DMS153 treated with DMSO at 0.1 percent for 48 hours (cell line): ENCODE data around the gene LPP.

Experiments used
- DNase-seq: peaks from one replicate; lab custom pipeline; 2025; ENCODE audit not compliant: unreplicated experiment; lab: John Stamatoyannopoulos, UW

LPP gene

GRCh38 chr3:188246905-188247304, 92.9 kb downstream of the LPP start:
- no peak for DNase-seq

GRCh38 chr3:188248036-188248561, 94.1 kb downstream of the LPP start:
- no peak for DNase-seq

- no peak for DNase-seq
Observed at GRCh38 chr3:188253123-188253793, 99.3 kb downstream of the LPP start.

- no peak for DNase-seq
Observed at GRCh38 chr3:188253800-188254452, 100.0 kb downstream of the LPP start.

GRCh38 chr3:188254520-188255070, 100.6 kb downstream of the LPP start:
- DNase-seq: no peak

GRCh38 chr3:188255190-188255589, 101.2 kb downstream of the LPP start:
- DNase-seq: no peak

- no peak for DNase-seq
Observed at GRCh38 chr3:188256758-188257157, 102.8 kb downstream of the LPP start.

- no peak for DNase-seq
Observed at GRCh38 chr3:188257384-188258026, 103.5 kb downstream of the LPP start.

- DNase-seq: no peak
Observed at GRCh38 chr3:188259191-188259590, 105.2 kb downstream of the LPP start.

GRCh38 chr3:188259596-188259995, 105.6 kb downstream of the LPP start:
- DNase-seq: no peak

- no peak for DNase-seq
Observed at GRCh38 chr3:188261011-188261410, 107.1 kb downstream of the LPP start.

- no peak for DNase-seq
Observed at GRCh38 chr3:188262488-188262887, 108.5 kb downstream of the LPP start.

GRCh38 chr3:188262913-188263683, 109.1 kb downstream of the LPP start:
- peak; percentile 43 for DNase-seq

GRCh38 chr3:188264226-188265207, 110.6 kb downstream of the LPP start:
- no peak for DNase-seq

- DNase-seq: no peak
Observed at GRCh38 chr3:188266562-188267274, 112.8 kb downstream of the LPP start.

- DNase-seq: no peak
Observed at GRCh38 chr3:188267790-188268335, 113.9 kb downstream of the LPP start.

GRCh38 chr3:188268336-188268735, 114.4 kb downstream of the LPP start:
- no peak for DNase-seq

- no peak for DNase-seq
Observed at GRCh38 chr3:188269040-188269439, 115.1 kb downstream of the LPP start.

- no peak for DNase-seq
Observed at GRCh38 chr3:188270423-188270972, 116.5 kb downstream of the LPP start.
